Raji (cell line): ENCODE results near the gene PIP4K2A.

Experiments used
- POLR2A ChIP-seq: IDR thresholded peaks from 2 replicates; pipeline ENCODE4 v1.6.1; 2011; ENCODE audit warnings: low read depth, low read length, control low read depth; ENCODE audit not compliant: insufficient read depth

The PIP4K2A gene

GRCh38 chr10:22628309-22628708, 86.1 kb downstream of the PIP4K2A start:
- TF ChIP-seq POLR2A, result no peak

GRCh38 chr10:22626784-22627183, 87.6 kb downstream of the PIP4K2A start:
- no peak for TF ChIP-seq POLR2A

- no peak for TF ChIP-seq POLR2A
Observed at GRCh38 chr10:22625516-22626290, 88.7 kb downstream of the PIP4K2A start.

- TF ChIP-seq POLR2A, result no peak
Observed at GRCh38 chr10:22624287-22624738, 90.1 kb downstream of the PIP4K2A start.

- no peak for TF ChIP-seq POLR2A
Observed at GRCh38 chr10:22623633-22624253, 90.6 kb downstream of the PIP4K2A start.

GRCh38 chr10:22622242-22622806, 92.1 kb downstream of the PIP4K2A start:
- no peak for TF ChIP-seq POLR2A

GRCh38 chr10:22621726-22622125, 92.7 kb downstream of the PIP4K2A start:
- no peak for TF ChIP-seq POLR2A

- no peak for TF ChIP-seq POLR2A
Observed at GRCh38 chr10:22620929-22621328, 93.4 kb downstream of the PIP4K2A start.

- no peak for TF ChIP-seq POLR2A
Observed at GRCh38 chr10:22620140-22620857, 94.1 kb downstream of the PIP4K2A start.

- no peak for TF ChIP-seq POLR2A
Observed at GRCh38 chr10:22619101-22619500, 95.3 kb downstream of the PIP4K2A start.

GRCh38 chr10:22618078-22618785, 96.1 kb downstream of the PIP4K2A start:
- TF ChIP-seq POLR2A, result no peak

GRCh38 chr10:22617516-22617915, 96.9 kb downstream of the PIP4K2A start:
- TF ChIP-seq POLR2A, result no peak

GRCh38 chr10:22617051-22617450, 97.3 kb downstream of the PIP4K2A start:
- no peak for TF ChIP-seq POLR2A

- peak; percentile 62 for TF ChIP-seq POLR2A
Observed at GRCh38 chr10:22615819-22616499, 98.4 kb downstream of the PIP4K2A start.
